K562 treated with DMSO at 1 percent for 24 hours (cell line): Measurements from ENCODE around the gene PLIN5. TPM values are rescaled to one million over a fixed set of nuclear protein-coding genes. Genes with fewer than 3 reads are reported as not detected.

Source experiments
- total RNA-seq: library from RNA; unstranded; fragments of 300-600 nt; gene quantifications from 2 replicates; pipeline ENCODE4 v1.2.3, GENCODE V29; 2022; ENCODE audit warnings: low read depth; ENCODE audit not compliant: insufficient read depth

The PLIN5 gene
- 2.2 TPM in 1 of 2 replicates, not detected in the other for total RNA-seq

GRCh38 chr19:4534836-4535658, at the start of gene PLIN5:
PLIN5 (minus strand) TSS chr19:4535224; CDS start chr19:4534074, 1,150 bp downstream.

GRCh38 chr19:4559569-4559968, 24.5 kb upstream of the PLIN5 start, which contains the start of gene SEMA6B:
SEMA6B (minus strand) TSS chr19:4559684; CDS start chr19:4558457, 1,227 bp downstream.

GRCh38 chr19:4539693-4540581, 4.9 kb upstream of the PLIN5 start, which contains the start of gene LRG1:
LRG1 (minus strand) TSS chr19:4540036; CDS start chr19:4540013, 23 bp downstream.

GRCh38 chr19:4518345-4519171, 16.5 kb downstream of the PLIN5 start, which contains the start of gene PLIN4:
PLIN4 (minus strand) TSS chr19:4518486; CDS start chr19:4518272, 214 bp downstream.

Other genes with a start within 250 kb of the PLIN5 start
- gene TMIGD2, start 232.8 kb downstream of the PLIN5 start, total RNA-seq: not detected in 2 replicates
- 0.96 and 1.2 TPM in 2 replicates for gene FSD1, start 230.6 kb downstream of the PLIN5 start, total RNA-seq
- gene STAP2, start 196.4 kb downstream of the PLIN5 start, total RNA-seq: 1.0 and 2.4 TPM in 2 replicates
- gene MPND, start 191.7 kb downstream of the PLIN5 start, total RNA-seq: 17.5 and 22.6 TPM in 2 replicates
- 116 and 119 TPM in 2 replicates for gene SH3GL1, start 134.7 kb downstream of the PLIN5 start, total RNA-seq
- gene CHAF1A, start 132.6 kb downstream of the PLIN5 start, total RNA-seq: 84.5 and 88.7 TPM in 2 replicates
- gene UBXN6, start 77.4 kb downstream of the PLIN5 start, total RNA-seq: 154 and 174 TPM in 2 replicates
- 68.5 and 73.0 TPM in 2 replicates for gene HDGFL2, start 62.9 kb downstream of the PLIN5 start, total RNA-seq
- gene PLIN4, start 16.7 kb downstream of the PLIN5 start, total RNA-seq: 0.09 and 0.36 TPM in 2 replicates
- 29.8 and 29.9 TPM in 2 replicates for gene LRG1, start 4.8 kb upstream of the PLIN5 start, total RNA-seq
- gene SEMA6B, start 24.5 kb upstream of the PLIN5 start, total RNA-seq: 4.2 and 5.0 TPM in 2 replicates
- 16.1 TPM in 2 replicates for gene TNFAIP8L1, start 104.3 kb upstream of the PLIN5 start, total RNA-seq
- 277 and 292 TPM in 2 replicates for gene MYDGF, start 135.1 kb upstream of the PLIN5 start, total RNA-seq
- gene DPP9, start 188.6 kb upstream of the PLIN5 start, total RNA-seq: 50.3 and 55.5 TPM in 2 replicates